Left lung (tissue), 10 donors: ENCODE measurements around the gene CCDC181. TPM values are rescaled to one million over a fixed set of nuclear protein-coding genes. Genes with fewer than 3 reads are reported as not detected.

Experiments used
- ATAC-seq: fragments of 200-7000 bp; cut with Tn5 transposase; one replicate; pipeline ENCODE4 v1.9.1; 2020; ENCODE audit warnings: moderate library complexity
- DNase-seq, 4 donors: peaks; one replicate each; pipeline ENCODE4 v3.0.0-alpha.2; 2013 to 2020
- H3K27ac ChIP-seq, 2 donors: fragments of 200-600 bp; sonication (generic) in 1 of 2; one replicate each; pipeline versions ENCODE4 v1.5.0 to v1.8.0; 2020 to 2021
- H3K27me3 ChIP-seq, 2 donors: fragments of 200-600 bp; sonication (generic) in 1 of 2; one replicate each; pipeline versions ENCODE4 v1.5.0 to v1.8.0; 2020 to 2021
- H3K36me3 ChIP-seq, 2 donors: fragments of 200-600 bp; sonication (generic) in 1 of 2; one replicate each; pipeline versions ENCODE4 v1.5.0 to v1.8.0; 2020 to 2021
- H3K4me1 ChIP-seq, 2 donors: fragments of 200-600 bp; one replicate each; pipeline ENCODE4 v1.8.0; 2021
- H3K4me3 ChIP-seq, 2 donors: fragments of 200-600 bp; sonication (generic) in 1 of 2; one replicate each; pipeline versions ENCODE4 v1.5.0 to v1.8.0; 2020 to 2021; ENCODE audit warnings: mild to moderate bottlenecking in 1 of 2
- H3K9me3 ChIP-seq, 2 donors: fragments of 200-600 bp; sonication (generic) in 1 of 2; one replicate each; pipeline versions ENCODE4 v1.5.0 to v1.8.0; 2020 to 2021
- intact Hi-C, 2 donors: fragments of 100-400 bp; cut with DNase I; formaldehyde crosslinking; loops; one replicate each; pipeline versions ENCODE4 v1.11.2 to v1.14.2; 2022
- polyA plus RNA-seq, 6 donors: library from polyadenylated mRNA; unstranded; fragments of 120-200 nt; gene quantifications; one replicate each; pipeline ENCODE4 v1.2.1, GENCODE V29; 2013; ENCODE audit not compliant: insufficient read length in 6 of 6
- total RNA-seq, 2 donors: library from RNA; stranded (reverse); fragmentation: NEBNext Ultra II Directional; extraction: Animal tissue kit (Norgen Biotek cat#: 25700); gene quantifications; one replicate each; pipeline ENCODE4 v1.2.1, GENCODE V29; 2021
- TF ChIP-seq, protein P1 (sequence below), 2 donors: fragments of 200-600 bp; sonication (generic) in 1 of 2; IDR thresholded peaks; one replicate each; pipeline versions ENCODE4 v1.5.0 to v1.8.0; 2021; ENCODE audit warnings: antibody characterized with exemption in 2 of 2
- donor health status: DM: no; HTN: yes; CAD: no.
- donor health status: DM: no; HTN: no; CAD: no.

The CCDC181 gene
- total and polyA plus RNA-seq, 8 donors: 0.35 to 5.8 (median 3.8) TPM

DNA sequence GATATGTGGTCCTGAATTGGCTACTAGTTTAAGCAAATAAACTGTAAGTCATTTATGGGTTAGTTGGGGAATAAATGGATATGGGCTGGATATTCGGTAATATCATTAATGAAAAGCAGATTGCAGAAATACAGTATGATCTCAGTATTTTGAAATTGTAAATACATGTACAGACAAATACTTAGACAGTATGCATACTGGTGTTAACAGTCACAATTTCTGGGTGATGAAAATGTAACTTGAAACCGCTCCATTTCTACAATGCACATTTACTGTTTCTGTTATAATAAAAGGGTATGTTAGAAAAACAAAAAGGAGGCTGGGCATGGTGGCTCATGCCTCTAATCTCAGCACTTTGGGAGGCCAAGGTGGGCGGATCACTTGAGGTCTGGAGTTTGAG is 31.3 kb downstream of the CCDC181 start:
- no peak for ATAC-seq
- no peak overlapping the region for H3K27ac ChIP-seq
- TF ChIP-seq, protein P1, sequence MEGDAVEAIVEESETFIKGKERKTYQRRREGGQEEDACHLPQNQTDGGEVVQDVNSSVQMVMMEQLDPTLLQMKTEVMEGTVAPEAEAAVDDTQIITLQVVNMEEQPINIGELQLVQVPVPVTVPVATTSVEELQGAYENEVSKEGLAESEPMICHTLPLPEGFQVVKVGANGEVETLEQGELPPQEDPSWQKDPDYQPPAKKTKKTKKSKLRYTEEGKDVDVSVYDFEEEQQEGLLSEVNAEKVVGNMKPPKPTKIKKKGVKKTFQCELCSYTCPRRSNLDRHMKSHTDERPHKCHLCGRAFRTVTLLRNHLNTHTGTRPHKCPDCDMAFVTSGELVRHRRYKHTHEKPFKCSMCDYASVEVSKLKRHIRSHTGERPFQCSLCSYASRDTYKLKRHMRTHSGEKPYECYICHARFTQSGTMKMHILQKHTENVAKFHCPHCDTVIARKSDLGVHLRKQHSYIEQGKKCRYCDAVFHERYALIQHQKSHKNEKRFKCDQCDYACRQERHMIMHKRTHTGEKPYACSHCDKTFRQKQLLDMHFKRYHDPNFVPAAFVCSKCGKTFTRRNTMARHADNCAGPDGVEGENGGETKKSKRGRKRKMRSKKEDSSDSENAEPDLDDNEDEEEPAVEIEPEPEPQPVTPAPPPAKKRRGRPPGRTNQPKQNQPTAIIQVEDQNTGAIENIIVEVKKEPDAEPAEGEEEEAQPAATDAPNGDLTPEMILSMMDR (IDR thresholded peaks at IDR 0.05): no peak
- peaks cover 0 to 48% of the 10 kb centered on the region in 2 donors for H3K36me3 ChIP-seq
- intact Hi-C loops: no loop called here
- H3K9me3 ChIP-seq: no peaks in the 10 kb centered on the region
- no peaks in the 10 kb centered on the region for H3K4me1 ChIP-seq
- no peaks in the 10 kb centered on the region for H3K27me3 ChIP-seq
- DNase-seq: no peak
- no peak overlapping the region for H3K4me3 ChIP-seq

DNA sequence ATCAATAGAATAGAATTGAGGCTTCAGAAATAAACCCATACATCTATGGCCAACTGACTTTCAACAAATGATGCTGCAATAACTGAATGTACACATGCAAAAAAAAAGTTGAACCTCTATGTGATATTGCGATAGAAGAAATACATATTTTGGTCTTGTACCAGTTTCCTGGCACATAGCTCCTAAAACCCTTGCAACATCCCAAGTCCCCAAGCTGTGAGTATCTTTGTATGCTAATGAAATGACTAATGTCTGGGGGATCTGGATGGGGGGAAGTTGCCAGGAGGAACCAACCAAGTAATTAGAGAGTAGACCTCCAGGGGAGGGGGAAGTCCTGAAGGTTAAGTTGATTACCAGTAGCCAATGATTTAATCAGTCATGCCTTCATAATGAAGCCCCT is 34.9 kb downstream of the CCDC181 start:
- Histone ChIP-seq H3K27ac (no peak overlapping the region), H3K36me3 (peaks cover 0 to 83% of the 10 kb centered on the region in 2 donors), H3K4me1 (no peaks in the 10 kb centered on the region), H3K9me3 (no peaks in the 10 kb centered on the region), H3K4me3 (no peak overlapping the region), H3K27me3 (no peaks in the 10 kb centered on the region)
- ATAC-seq: no peak
- TF ChIP-seq, protein P1 (IDR thresholded peaks at IDR 0.05): no peak
- DNase-seq: no peak
- intact Hi-C loops: no loop called here

DNA sequence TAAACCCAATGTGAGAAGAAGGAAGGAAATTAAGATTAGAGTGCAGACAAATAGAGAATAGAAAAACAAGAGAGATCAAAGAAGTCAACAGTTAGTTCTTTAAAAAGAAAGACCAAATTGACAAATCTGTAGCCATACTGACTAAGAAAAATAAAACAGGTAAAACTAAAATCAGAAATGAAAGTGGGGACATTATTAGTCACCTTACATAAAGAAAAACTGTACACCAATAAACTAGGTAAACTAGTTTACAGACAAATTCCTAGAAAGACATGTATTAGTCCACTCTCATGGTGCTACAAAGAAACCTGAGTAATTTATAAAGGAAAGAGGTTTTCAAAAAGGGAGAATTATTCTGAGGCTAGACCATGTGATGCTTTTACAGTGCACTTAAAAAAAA is 37.0 kb downstream of the CCDC181 start:
- no peaks in the 10 kb centered on the region for H3K27me3 ChIP-seq
- ATAC-seq (no peak), DNase-seq (no peak)
- TF ChIP-seq, protein P1 (IDR thresholded peaks at IDR 0.05): no peak
- intact Hi-C loops: no loop called here
- H3K36me3 ChIP-seq: peaks cover 0 to 92% of the 10 kb centered on the region in 2 donors
- no peak overlapping the region for H3K27ac ChIP-seq
- H3K9me3 ChIP-seq: no peaks in the 10 kb centered on the region
- no peaks in the 10 kb centered on the region for H3K4me1 ChIP-seq
- no peak overlapping the region for H3K4me3 ChIP-seq

DNA sequence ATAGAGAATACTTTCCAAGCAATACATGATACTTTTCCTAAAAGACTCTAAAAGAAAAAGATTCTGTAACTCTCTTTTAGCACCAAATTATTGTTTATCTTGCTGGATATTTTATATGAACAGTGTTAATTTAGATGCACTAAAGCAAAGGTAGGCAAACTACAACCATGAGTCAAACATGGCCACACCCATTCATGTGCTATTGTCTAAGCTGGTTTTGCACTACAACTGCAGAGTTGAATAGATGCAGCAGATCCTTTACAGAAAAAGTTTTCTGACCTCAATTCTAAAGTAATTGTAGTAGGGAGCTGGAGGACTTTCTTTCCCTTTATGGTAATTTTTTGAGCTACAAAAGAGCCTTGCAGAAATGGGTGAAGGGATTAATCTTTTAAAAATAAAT is 39.9 kb downstream of the CCDC181 start:
- Histone ChIP-seq H3K4me1 (no peaks in the 10 kb centered on the region), H3K27ac (no peak overlapping the region), H3K9me3 (no peaks in the 10 kb centered on the region), H3K4me3 (no peak overlapping the region), H3K36me3 (peaks cover 0 to 96% of the 10 kb centered on the region in 2 donors), H3K27me3 (no peaks in the 10 kb centered on the region)
- no peak for ATAC-seq
- TF ChIP-seq, protein P1 (IDR thresholded peaks at IDR 0.05): no peak
- intact Hi-C loops: no loop called here
- DNase-seq: no peak

DNA sequence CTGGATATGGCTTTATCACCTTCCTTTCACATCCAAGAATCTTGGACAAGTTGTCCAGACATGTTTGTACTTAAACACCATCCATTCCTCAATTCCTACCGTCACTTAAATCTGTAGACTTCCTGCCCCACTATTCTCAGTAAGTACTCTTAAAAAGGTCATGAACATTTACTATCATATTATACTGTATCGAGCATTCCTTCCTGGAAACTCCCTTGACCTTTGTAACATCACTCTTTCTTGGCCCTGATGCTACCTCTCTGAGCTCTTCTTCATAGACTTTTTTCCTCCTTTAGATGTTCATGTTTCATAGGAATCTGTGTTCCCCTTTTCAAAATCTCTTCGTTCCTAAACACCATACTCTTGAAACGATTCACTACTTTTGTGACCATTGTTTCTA is 43.8 kb downstream of the CCDC181 start:
- Histone ChIP-seq H3K4me1 (no peaks in the 10 kb centered on the region), H3K27me3 (no peaks in the 10 kb centered on the region), H3K9me3 (no peaks in the 10 kb centered on the region), H3K27ac (no peak overlapping the region), H3K36me3 (peaks cover 0 to 93% of the 10 kb centered on the region in 2 donors), H3K4me3 (no peak overlapping the region)
- intact Hi-C loops: no loop called here
- TF ChIP-seq, protein P1 (IDR thresholded peaks at IDR 0.05): no peak
- DNase-seq (no peak), ATAC-seq (no peak)
